ENCODE measurements around the gene BRICD5. TPM values are rescaled to one million over a fixed set of nuclear protein-coding genes. Genes with fewer than 3 reads are reported as not detected.

BRICD5 gene
- total RNA-seq, 1 donor from 2014 or later, result 15.2 TPM

GRCh38 chr16:2163211-2163881, 47.3 kb downstream of the BRICD5 start:
- DNase-seq (ENCODE audit: low spot score), result peak; percentile 81

GRCh38 chr16:2162676-2163118, 48.0 kb downstream of the BRICD5 start:
- DNase-seq (ENCODE audit: low spot score), result no peak

- DNase-seq (ENCODE audit: low spot score), result no peak
Measured at GRCh38 chr16:2161911-2162310, 48.8 kb downstream of the BRICD5 start.

GRCh38 chr16:2160915-2161551, 49.6 kb downstream of the BRICD5 start:
- DNase-seq (ENCODE audit: low spot score), result no peak

Other genes with a start within 250 kb of the BRICD5 start
- 1,121 TPM for gene RPS2, start 246.0 kb downstream of the BRICD5 start, total RNA-seq
- gene RNF151, start 244.0 kb downstream of the BRICD5 start, total RNA-seq, result not detected
- 32.5 TPM for gene TBL3, start 238.8 kb downstream of the BRICD5 start, total RNA-seq
- 2.7 TPM for gene NOXO1, start 229.4 kb downstream of the BRICD5 start, total RNA-seq
- gene GFER, start 226.7 kb downstream of the BRICD5 start, total RNA-seq, result 34.3 TPM
- 1.4 TPM for gene SYNGR3, start 220.9 kb downstream of the BRICD5 start, total RNA-seq
- gene ZNF598, start 201.0 kb downstream of the BRICD5 start, total RNA-seq, result 42.1 TPM
- 1.6 TPM for gene NPW, start 191.1 kb downstream of the BRICD5 start, total RNA-seq
- 121 TPM for gene NHERF2, start 184.0 kb downstream of the BRICD5 start, total RNA-seq
- gene NTHL1, start 163.0 kb downstream of the BRICD5 start, total RNA-seq, result 33.9 TPM
- 185 TPM for gene TSC2, start 162.9 kb downstream of the BRICD5 start, total RNA-seq
- 154 TPM for gene PKD1, start 75.0 kb downstream of the BRICD5 start, total RNA-seq
- 7.7 TPM for gene RAB26, start 62.2 kb downstream of the BRICD5 start, total RNA-seq
- 100 TPM for gene TRAF7, start 55.1 kb downstream of the BRICD5 start, total RNA-seq
- 0.58 TPM for gene CASKIN1, start 14.3 kb downstream of the BRICD5 start, total RNA-seq
- gene MLST8, start 5.4 kb downstream of the BRICD5 start, total RNA-seq, result 31.2 TPM
- gene PGP, start 4.0 kb upstream of the BRICD5 start, total RNA-seq, result 19.7 TPM
- gene E4F1, start 12.7 kb upstream of the BRICD5 start, total RNA-seq, result 33.3 TPM
- 4.6 TPM for gene DNASE1L2, start 25.6 kb upstream of the BRICD5 start, total RNA-seq
- 69.9 TPM for gene ECI1, start 40.7 kb upstream of the BRICD5 start, total RNA-seq
- 114 TPM for gene RNPS1, start 57.3 kb upstream of the BRICD5 start, total RNA-seq
- 18.3 TPM for gene ABCA3, start 129.9 kb upstream of the BRICD5 start, total RNA-seq
- gene CCNF, start 218.6 kb upstream of the BRICD5 start, total RNA-seq, result 3.7 TPM
- 0.60 TPM for gene TEDC2, start 249.2 kb upstream of the BRICD5 start, total RNA-seq

All from mucosa of gallbladder (tissue), 1 donor.